GM12878 (cell line): Measurements from ENCODE around the gene GFPT1. TPM values are rescaled to one million over a fixed set of nuclear protein-coding genes. Genes with fewer than 3 reads are reported as not detected.

Source experiments
- ATAC-seq: fragments of 200-7000 bp; cut with Tn5 transposase; 3 replicates; pipeline ENCODE4 v1.9.1; 2020; ENCODE audit warnings: mild to moderate bottlenecking, moderate library complexity
- BruUV-seq: library from RNA; stranded (reverse); fragments of 400-500 nt; replicated peaks from 2 replicates; lab custom pipeline; 2021; lab: Mats Ljungman, UMichigan
- CTCF ChIA-PET: fragments of 300-600 bp; sonication (Branson Sonifier 250); formaldehyde crosslinking; extraction: SDS; loops from one replicate; lab custom pipeline; 2021; ENCODE audit warnings: inconsistent platforms; lab: Yijun Ruan, JAX
- POLR2A ChIA-PET: fragments of 350-600 bp; formaldehyde crosslinking; extraction: SDS; loops from one replicate; lab custom pipeline; 2021; ENCODE audit warnings: inconsistent platforms; lab: Charles Lee
- RAD21 ChIA-PET: fragments of 300-600 bp; sonication (Branson Sonifier 250); formaldehyde crosslinking; loops from one replicate; lab custom pipeline; 2023; ENCODE audit warnings: antibody characterized with exemption; ENCODE audit not compliant: unreplicated experiment; lab: Charles Lee
- SMC1A ChIA-PET: fragments of 300-600 bp; sonication (Branson Sonifier 250); formaldehyde crosslinking; loops from one replicate; lab custom pipeline; 2023; ENCODE audit not compliant: unreplicated experiment, uncharacterized antibody; lab: Charles Lee
- DNase-seq: peaks from one replicate; pipeline ENCODE4 v3.0.0-alpha.2; 2011; ENCODE audit warnings: low read depth, low spot score
- FAIRE-seq: peaks from 3 replicates; lab custom pipeline; 2011; peaks lifted over from hg19 to GRCh38; lab: Jason Lieb, UNC
- H2AFZ ChIP-seq: 2 replicates; pipeline ENCODE4 v1.6.0; 2011; ENCODE audit warnings: low read depth, low read length, control low read depth; ENCODE audit not compliant: control insufficient read depth
- H3K27ac ChIP-seq: 2 replicates; pipeline ENCODE4 v1.5.1; 2011; ENCODE audit warnings: control low read depth; ENCODE audit not compliant: control insufficient read depth, insufficient read depth
- H3K27me3 ChIP-seq, 2 experiments: replicated peaks in 1 of 2; 2 replicates each; pipeline versions ENCODE4 v1.6.0 to v1.6.1; 2011; ENCODE audit warnings: low read length in 1 of 2; ENCODE audit not compliant: control insufficient read depth in 2 of 2, insufficient read depth in 2 of 2
- H3K36me3 ChIP-seq, 2 experiments: 2 replicates each; pipeline ENCODE4 v1.5.1; 2011; ENCODE audit warnings: low read length in 1 of 2; ENCODE audit not compliant: control insufficient read depth in 2 of 2, insufficient read depth in 2 of 2
- H3K4me1 ChIP-seq: 2 replicates; pipeline ENCODE4 v1.6.1; 2011; ENCODE audit warnings: mild to moderate bottlenecking, low read length, moderate library complexity, mixed read lengths; ENCODE audit not compliant: control insufficient read depth, insufficient read depth
- H3K4me2 ChIP-seq: 2 replicates; pipeline ENCODE4 v1.6.0; 2011; ENCODE audit warnings: control low read depth; ENCODE audit not compliant: control insufficient read depth, insufficient read depth
- H3K4me3 ChIP-seq: fragments of 200-600 bp; sonication (generic); 2 replicates; pipeline ENCODE4 v1.5.1; 2016
- H3K79me2 ChIP-seq: 2 replicates; pipeline ENCODE4 v1.6.0; 2011; ENCODE audit warnings: low read length; ENCODE audit not compliant: control insufficient read depth, insufficient read depth
- H3K9ac ChIP-seq: 2 replicates; pipeline ENCODE4 v1.8.0; 2011; ENCODE audit warnings: low read length, control low read depth, mixed read lengths; ENCODE audit not compliant: control insufficient read depth, insufficient read depth
- H3K9me3 ChIP-seq: replicated peaks from 3 replicates; pipeline ENCODE4 v1.5.1; 2011; ENCODE audit warnings: mild to moderate bottlenecking, low read length; ENCODE audit not compliant: control insufficient read depth, insufficient read depth
- H4K20me1 ChIP-seq: 2 replicates; pipeline ENCODE4 v1.6.0; 2011; ENCODE audit not compliant: control insufficient read depth, insufficient read depth
- DPF2 ChIP-seq: fragments of 450-650 bp; IDR thresholded peaks from 2 replicates; pipeline ENCODE4 v1.6.1; 2017; ENCODE audit warnings: mild to moderate bottlenecking
- IKZF2 ChIP-seq, 2 experiments: fragments of 450-650 bp; IDR thresholded peaks; 2 replicates each; pipeline ENCODE4 v1.6.1; 2017; ENCODE audit warnings: mild to moderate bottlenecking in 2 of 2, moderate library complexity in 2 of 2
- IRF4 ChIP-seq: IDR thresholded peaks from 2 replicates; pipeline ENCODE4 v1.6.1; 2011; ENCODE audit warnings: low read depth, low read length
- NR2C1 ChIP-seq: fragments of 450-650 bp; IDR thresholded peaks from 2 replicates; pipeline ENCODE4 v1.6.1; 2017; ENCODE audit warnings: antibody characterized with exemption, mild to moderate bottlenecking, moderate library complexity
- PAX5 ChIP-seq: IDR thresholded peaks from 2 replicates; pipeline ENCODE4 v1.6.1; 2011; ENCODE audit warnings: low read depth, low read length, borderline replicate concordance
- SUPT20H ChIP-seq: IDR thresholded peaks from 2 replicates; pipeline ENCODE4 v1.6.1; 2011; ENCODE audit warnings: low read depth, mild to moderate bottlenecking, low read length, moderate library complexity, borderline replicate concordance; ENCODE audit not compliant: control insufficient read depth
- WGBS: methylation state at CpG from one replicate; pipeline ENCODE4 v1.1.6; 2016; ENCODE audit warnings: low lambda C conversion rate; ENCODE audit not compliant: insufficient replicate concordance, insufficient coverage; ENCODE audit errors: missing lambda C conversion rate; 5-methylcytosine and 5-hydroxymethylcytosine counted together
- in situ Hi-C: fragments of 300-500 bp; cut with MboI; formaldehyde crosslinking; loops from 9 replicates; pipeline ENCODE4 v1.14.3; 2018; ENCODE audit warnings: mixed read lengths
- intact Hi-C: fragments of 100-400 bp; cut with micrococcal nuclease; formaldehyde crosslinking; loops from one replicate; pipeline ENCODE4 v1.14.2; 2022; ENCODE audit not compliant: unreplicated experiment
- polyA plus RNA-seq, 11 experiments: library from polyadenylated mRNA; depleted of rRNA in 4 of 11; unstranded in 6 of 11; stranded (reverse) in 5 of 11; fragments of >200 nt; fragmentation: Nextera tagmentation in 4 of 11; fragmentation: Illumina TruSeq in 1 of 11; extraction: Ambion mirVana in 4 of 11; extraction: Trizol in 1 of 11; gene quantifications; 1 replicate in 1 of 11; 2 replicates in 10 of 11; pipeline versions ENCODE4 v1.2.1 to v1.2.3, GENCODE V29; 2011 to 2016; ENCODE audit warnings: inconsistent platforms in 2 of 11, missing spikeins in 2 of 11, low read depth in 1 of 11
- total RNA-seq, 4 experiments: library from RNA; depleted of rRNA in 3 of 4; stranded (reverse); fragments of >200 nt in 3 of 4; fragmentation: Illumina TruSeq in 1 of 4; extraction: Trizol in 1 of 4; gene quantifications; 2 replicates each; pipeline versions ENCODE4 v1.2.1 to v1.2.3, GENCODE V29; 2013 to 2021
- TF ChIP-seq, protein P1 (sequence below): fragments of 450-650 bp; IDR thresholded peaks from 2 replicates; pipeline ENCODE4 v1.6.1; 2016; ENCODE audit warnings: mild to moderate bottlenecking
- TF ChIP-seq, protein P2 (sequence below): fragments of 450-650 bp; IDR thresholded peaks from 2 replicates; pipeline ENCODE4 v1.6.1; 2017; ENCODE audit warnings: borderline replicate concordance

GFPT1 gene
- total and polyA plus RNA-seq, 10 of the 15 experiments (the other 5 are each of a cell fraction or from before 2014, with no cell fraction given): 10.1 to 95.2 (median 24.5) TPM

DNA sequence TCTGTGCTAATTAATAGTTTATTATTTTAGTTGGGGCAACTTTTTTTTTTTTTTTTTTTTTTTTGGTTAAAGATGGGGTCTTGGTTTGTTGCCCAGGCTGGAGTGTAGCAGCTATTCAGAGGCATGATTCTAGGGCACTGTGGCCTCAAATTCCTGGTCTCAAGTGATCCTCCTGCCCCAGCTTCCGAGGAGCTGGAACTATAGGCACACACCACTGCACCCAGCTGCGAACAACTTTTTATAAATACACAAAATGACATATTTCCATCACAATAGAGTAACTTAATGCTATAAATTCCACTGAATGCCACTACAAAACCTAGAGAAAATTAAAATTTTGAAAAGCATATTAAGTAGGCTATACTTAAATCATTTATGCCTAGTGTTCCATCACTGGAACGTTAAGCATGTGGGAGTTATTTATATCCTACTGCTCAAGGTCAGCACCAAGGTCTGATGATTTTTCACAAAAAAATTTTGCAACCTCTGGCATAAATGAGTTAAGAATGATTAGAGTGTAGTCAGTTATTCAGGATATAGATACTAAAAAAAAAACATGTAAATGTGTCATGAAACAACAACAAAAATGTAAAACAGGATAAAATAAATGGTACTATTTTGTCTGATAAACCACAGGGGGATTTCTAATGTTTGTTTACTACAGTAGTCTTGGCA lies 46.8 kb downstream of the GFPT1 start:
- DNase-seq: no peak
- intact Hi-C loops: no loop called here
- Histone ChIP-seq H3K27ac (no peak overlapping the region), H3K9ac (no peak overlapping the region), H3K9me3 (no peaks in the 10 kb centered on the region), H3K36me3 (peaks cover 12 to 26% of the 10 kb centered on the region in 2 experiments), H3K4me3 (no peak overlapping the region), H2AFZ (no peak overlapping the region), H3K79me2 (no peaks in the 10 kb centered on the region), H3K4me2 (no peak overlapping the region), H3K27me3 (no peaks in the 10 kb centered on the region), H4K20me1 (no peaks in the 10 kb centered on the region), H3K4me1 (no peaks in the 10 kb centered on the region)
- 50% methylated on average over 3 of the region's 3 CpGs for WGBS
- SMC1A ChIA-PET: no interaction called here
- in situ Hi-C loops: no loop called here
- TF ChIP-seq PAX5: no peak
- no peak for TF ChIP-seq DPF2
- TF ChIP-seq, protein P1, sequence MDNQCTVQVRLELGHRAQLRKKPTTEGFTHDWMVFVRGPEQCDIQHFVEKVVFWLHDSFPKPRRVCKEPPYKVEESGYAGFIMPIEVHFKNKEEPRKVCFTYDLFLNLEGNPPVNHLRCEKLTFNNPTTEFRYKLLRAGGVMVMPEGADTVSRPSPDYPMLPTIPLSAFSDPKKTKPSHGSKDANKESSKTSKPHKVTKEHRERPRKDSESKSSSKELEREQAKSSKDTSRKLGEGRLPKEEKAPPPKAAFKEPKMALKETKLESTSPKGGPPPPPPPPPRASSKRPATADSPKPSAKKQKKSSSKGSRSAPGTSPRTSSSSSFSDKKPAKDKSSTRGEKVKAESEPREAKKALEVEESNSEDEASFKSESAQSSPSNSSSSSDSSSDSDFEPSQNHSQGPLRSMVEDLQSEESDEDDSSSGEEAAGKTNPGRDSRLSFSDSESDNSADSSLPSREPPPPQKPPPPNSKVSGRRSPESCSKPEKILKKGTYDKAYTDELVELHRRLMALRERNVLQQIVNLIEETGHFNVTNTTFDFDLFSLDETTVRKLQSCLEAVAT: no peak
- TF ChIP-seq IKZF2 (IDR thresholded peaks at IDR 0.05): no peak
- TF ChIP-seq SUPT20H: no peak
- TF ChIP-seq, protein P2, sequence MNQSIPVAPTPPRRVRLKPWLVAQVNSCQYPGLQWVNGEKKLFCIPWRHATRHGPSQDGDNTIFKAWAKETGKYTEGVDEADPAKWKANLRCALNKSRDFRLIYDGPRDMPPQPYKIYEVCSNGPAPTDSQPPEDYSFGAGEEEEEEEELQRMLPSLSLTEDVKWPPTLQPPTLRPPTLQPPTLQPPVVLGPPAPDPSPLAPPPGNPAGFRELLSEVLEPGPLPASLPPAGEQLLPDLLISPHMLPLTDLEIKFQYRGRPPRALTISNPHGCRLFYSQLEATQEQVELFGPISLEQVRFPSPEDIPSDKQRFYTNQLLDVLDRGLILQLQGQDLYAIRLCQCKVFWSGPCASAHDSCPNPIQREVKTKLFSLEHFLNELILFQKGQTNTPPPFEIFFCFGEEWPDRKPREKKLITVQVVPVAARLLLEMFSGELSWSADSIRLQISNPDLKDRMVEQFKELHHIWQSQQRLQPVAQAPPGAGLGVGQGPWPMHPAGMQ: no peak
- TF ChIP-seq NR2C1: no peak
- no peak for TF ChIP-seq IRF4
- RAD21 ChIA-PET: no interaction called here
- ATAC-seq: no peak
- no TSS peak for BruUV-seq
- POLR2A ChIA-PET: interaction anchor here (0.6 to 0.7 kb wide), 2 partner anchors 20 to 481 kb away, joined by 4 read pairs; no protein-coding TSS in a partner anchor
- no peak for FAIRE-seq
- CTCF ChIA-PET: no interaction called here
